Activated CD8-positive, alpha-beta memory T cell treated with anti-CD3 and anti-CD28 coated beads for 1 hour (primary cell): ENCODE results near the gene OR4D1.
A peak's percentile ranks its signal among the peaks of the same experiment; 100 is the strongest.
"Not testable (repeated sequence)": the region's sequence is repeated elsewhere in the genome, so short reads cannot be mapped to it uniquely, and the experiment has no call there.

Experiments used
- DNase-seq, 2 donors: peaks; one replicate each; pipeline ENCODE4 v3.0.0-alpha.2; 2020; ENCODE audit warnings: low read depth in 1 of 2; ENCODE audit errors: extremely low read depth in 1 of 2

OR4D1 gene

GRCh38 chr17:58147930-58148434, at the start of gene OR4D1:
TSS of gene OR4D1 (plus strand) at chr17:58148384. CDS start at chr17:58155154, 6,770 bp downstream.
- DNase-seq, result no peak

- no peak for DNase-seq
Measured at GRCh38 chr17:58100506-58100905, 47.7 kb upstream of the OR4D1 start.

- not testable (repeated sequence) for DNase-seq
Measured at GRCh38 chr17:58101898-58102297, 46.3 kb upstream of the OR4D1 start.

- DNase-seq, result no peak
Measured at GRCh38 chr17:58105093-58105492, 43.1 kb upstream of the OR4D1 start.

GRCh38 chr17:58107306-58107705, 40.9 kb upstream of the OR4D1 start:
- DNase-seq, result no peak

DNA sequence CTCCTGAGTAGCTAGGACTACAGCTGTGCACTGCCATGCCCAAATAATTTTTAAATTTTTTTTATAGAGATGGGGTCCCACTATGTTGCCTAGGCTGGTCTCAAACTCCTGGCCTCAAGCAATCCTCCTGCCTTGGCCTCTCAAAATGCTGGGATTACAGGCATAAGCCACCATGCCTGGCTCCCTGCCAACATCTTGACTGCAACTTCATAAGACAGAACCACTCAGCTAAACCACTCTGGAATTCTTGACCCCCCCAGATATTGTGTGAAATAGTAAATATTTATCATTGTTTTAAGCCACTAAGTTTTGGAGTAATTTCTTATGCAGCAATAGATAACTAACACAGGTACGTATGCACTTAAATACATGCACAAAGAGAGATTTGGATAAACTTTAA, 39.0 kb upstream of the OR4D1 start:
- DNase-seq, result no peak

GRCh38 chr17:58110012-58110411, 38.2 kb upstream of the OR4D1 start:
- DNase-seq, result no peak

DNA sequence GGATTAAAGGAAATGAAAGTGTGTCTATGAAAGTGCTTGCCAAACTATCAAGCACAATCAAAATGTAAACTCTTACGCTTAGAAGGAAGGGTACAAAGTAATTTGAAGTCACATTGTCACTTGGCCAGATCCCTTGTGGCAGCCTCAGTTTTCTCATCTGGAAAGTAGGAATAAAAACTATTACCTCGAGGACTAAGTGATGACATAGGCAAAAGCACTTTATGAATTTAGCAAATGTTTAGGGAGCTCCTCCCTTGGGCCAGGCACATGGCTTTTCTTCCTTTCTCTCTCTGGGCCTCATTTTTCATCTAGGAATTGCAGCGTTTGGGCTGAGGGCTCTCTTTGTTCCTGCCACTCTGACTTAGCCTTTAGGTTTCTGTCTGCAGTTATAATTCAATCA, 36.5 kb upstream of the OR4D1 start:
- no peak for DNase-seq

- DNase-seq, result peak; percentile 58 to 73
Measured at GRCh38 chr17:58112970-58113631, 35.1 kb upstream of the OR4D1 start.

GRCh38 chr17:58113947-58114346, 34.2 kb upstream of the OR4D1 start:
- no peak for DNase-seq

- no peak for DNase-seq
Measured at GRCh38 chr17:58117382-58117781, 30.8 kb upstream of the OR4D1 start.

DNA sequence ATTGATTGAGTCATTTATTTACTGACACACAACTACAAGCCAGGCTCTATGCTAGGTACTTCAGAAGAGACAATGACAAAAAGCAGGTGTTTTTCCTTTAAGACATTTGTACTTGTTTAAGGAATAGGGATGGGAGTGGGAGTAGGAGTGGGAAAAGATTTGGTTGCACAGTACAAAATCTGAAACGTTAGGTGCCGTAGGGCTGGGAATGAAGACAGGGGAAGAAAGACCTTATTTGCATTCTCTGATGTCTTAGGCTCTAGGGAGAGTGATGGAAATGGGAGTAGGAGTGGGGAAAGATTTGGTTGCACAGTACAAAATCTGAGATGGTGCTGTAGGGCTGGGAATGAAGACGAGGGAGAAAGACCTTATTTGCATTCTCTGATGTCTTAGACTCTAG, 28.7 kb upstream of the OR4D1 start:
- DNase-seq, result no peak

- DNase-seq, result peak in 1 of 2 donors; percentile 8
Measured at GRCh38 chr17:58120195-58120822, 27.9 kb upstream of the OR4D1 start.

DNA sequence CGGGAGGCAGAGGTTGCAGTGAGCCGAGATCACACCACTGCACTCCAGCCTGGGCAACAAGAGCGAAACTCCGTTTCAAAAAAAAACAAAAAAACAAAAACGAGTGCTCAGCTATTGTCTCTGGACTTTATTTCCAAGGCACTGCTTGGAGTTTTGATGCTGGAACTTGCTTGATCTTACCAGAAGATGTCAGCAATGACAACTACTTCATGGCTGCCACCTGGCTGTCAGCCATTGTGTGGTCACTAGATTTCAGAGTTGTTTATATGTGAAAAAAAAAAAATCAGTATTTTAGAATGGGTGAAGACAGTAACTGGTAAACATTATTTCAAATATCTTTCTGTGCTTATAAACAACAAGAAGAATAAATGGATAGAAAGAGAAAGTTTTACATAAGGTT, 26.3 kb upstream of the OR4D1 start:
- DNase-seq, result no peak

DNA sequence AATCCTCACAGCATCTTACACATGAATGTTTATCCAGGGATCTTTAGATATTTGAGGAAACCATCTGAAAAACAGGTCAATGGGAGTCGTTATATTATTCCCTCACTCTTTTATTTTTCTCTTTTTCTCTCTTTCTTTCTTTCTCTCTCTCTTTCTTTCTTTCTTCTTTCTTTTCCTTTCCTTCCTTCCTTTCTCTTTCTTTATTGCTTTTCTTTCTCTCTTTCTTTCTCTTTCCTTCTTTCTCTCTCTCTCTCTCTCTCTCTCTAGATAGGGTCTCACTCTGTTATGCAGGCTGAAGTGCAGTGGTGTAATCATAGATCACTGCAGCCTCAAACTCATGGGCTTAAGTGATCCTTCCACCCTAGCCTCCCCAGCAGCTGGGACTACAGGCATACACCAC, 20.3 kb upstream of the OR4D1 start:
- no peak for DNase-seq

GRCh38 chr17:58132697-58133096, 15.5 kb upstream of the OR4D1 start:
- DNase-seq, result not testable (repeated sequence)

- no peak for DNase-seq
Measured at GRCh38 chr17:58136669-58137279, 11.4 kb upstream of the OR4D1 start.

DNA sequence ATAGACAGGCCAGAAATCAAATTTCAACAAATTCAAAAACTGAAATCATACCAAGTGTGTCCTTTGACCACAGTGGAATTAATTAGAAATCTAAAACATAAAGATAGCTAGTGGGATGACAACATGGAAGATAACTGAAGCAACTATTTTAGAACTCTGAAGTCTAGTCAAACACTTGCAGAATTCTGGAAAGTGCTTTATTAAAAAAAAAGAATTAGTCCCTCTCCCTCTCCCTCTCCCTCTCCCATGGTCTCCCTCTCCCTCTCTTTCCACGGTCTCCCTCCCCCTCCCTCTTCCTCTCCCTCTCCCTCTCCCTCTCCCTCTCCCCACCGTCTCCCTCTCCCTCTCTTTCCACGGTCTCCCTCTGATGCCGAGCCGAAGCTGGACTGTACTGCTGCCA, 6.7 kb upstream of the OR4D1 start:
- DNase-seq, result no peak

- DNase-seq, result not testable (repeated sequence)
Measured at GRCh38 chr17:58143335-58143734, 4.8 kb upstream of the OR4D1 start.

DNA sequence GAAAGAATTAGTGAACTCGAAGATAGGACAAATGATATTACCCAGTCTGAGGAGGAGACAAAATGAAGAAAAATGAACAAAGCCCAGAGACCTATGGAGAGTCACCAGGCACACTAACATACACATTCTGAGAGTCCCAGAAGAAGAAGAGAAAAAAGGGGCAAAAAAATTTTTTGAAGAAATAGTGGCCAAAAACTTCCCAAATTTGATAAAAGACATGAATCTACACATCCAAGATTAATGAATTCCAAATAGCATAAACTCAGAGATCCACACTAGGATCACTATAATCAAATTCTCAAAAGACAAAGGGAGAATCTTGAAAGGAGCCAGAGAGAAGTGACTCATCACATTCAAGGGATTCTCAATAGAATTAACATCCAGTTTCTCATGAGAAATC, 3.4 kb upstream of the OR4D1 start:
- DNase-seq, result no peak

- no peak for DNase-seq
Measured at GRCh38 chr17:58148609-58149008, 425 bp downstream of the OR4D1 start.

DNA sequence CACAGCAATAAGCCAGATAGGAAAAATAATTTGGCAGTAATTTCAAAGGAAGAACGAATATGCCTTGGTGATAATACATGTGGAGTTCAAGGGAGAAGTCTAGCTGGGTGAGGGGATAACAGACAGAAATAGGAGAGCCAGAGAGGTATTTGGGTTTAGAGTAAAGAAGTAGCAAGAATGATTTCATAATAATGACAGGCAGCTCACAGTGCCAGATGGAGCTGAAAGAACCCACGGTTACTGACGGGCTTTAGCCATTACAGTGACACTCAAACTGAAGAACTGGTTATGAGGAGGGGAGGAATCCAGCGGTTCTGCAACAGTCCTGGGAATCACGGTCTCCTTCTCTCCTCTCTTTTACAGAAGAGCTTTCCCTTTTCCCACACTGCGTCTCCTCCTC, 2.2 kb downstream of the OR4D1 start:
- no peak for DNase-seq
